IgD-negative memory B cell (primary cell): ENCODE measurements around the gene CACNA2D3. TPM values are rescaled to one million over a fixed set of nuclear protein-coding genes. Genes with fewer than 3 reads are reported as not detected.

Experiments
- H3K27ac Mint-ChIP-seq, 3 donors: one replicate each; pipeline ENCODE4 v1.8.0; 2020 to 2022; ENCODE audit warnings: mild to moderate bottlenecking in 3 of 3, mixed read lengths in 3 of 3, moderate library complexity in 1 of 3
- H3K27me3 Mint-ChIP-seq: one replicate; pipeline ENCODE4 v1.8.0; 2021; ENCODE audit warnings: mixed read lengths
- H3K36me3 Mint-ChIP-seq: one replicate; pipeline ENCODE4 v1.8.0; 2020; ENCODE audit warnings: mild to moderate bottlenecking, mixed read lengths
- H3K4me1 Mint-ChIP-seq, 3 donors: one replicate each; pipeline ENCODE4 v1.8.0; 2020 to 2022; ENCODE audit warnings: mixed read lengths in 3 of 3, mild to moderate bottlenecking in 1 of 3
- H3K4me3 Mint-ChIP-seq, 4 donors: one replicate each; pipeline ENCODE4 v1.8.0; 2020 to 2022; ENCODE audit warnings: mild to moderate bottlenecking in 4 of 4, mixed read lengths in 4 of 4, moderate library complexity in 3 of 4
- H3K9me3 Mint-ChIP-seq, 3 donors: one replicate each; pipeline ENCODE4 v1.8.0; 2020 to 2021; ENCODE audit warnings: mixed read lengths in 3 of 3, mild to moderate bottlenecking in 1 of 3
- polyA plus RNA-seq: library from polyadenylated mRNA; unstranded; fragments of 300-500 nt; fragmentation: Illumina TruSeq; gene quantifications from one replicate; pipeline ENCODE4 v1.2.3, GENCODE V29; 2021

The CACNA2D3 gene
- polyA plus RNA-seq, 1 donor from 2014 or later: not detected

- no peak overlapping the region for H3K27ac Mint-ChIP-seq
- H3K27me3 Mint-ChIP-seq: no peaks in the 10 kb centered on the region
- H3K9me3 Mint-ChIP-seq: peaks cover 0 to 3% (median 0%) of the 10 kb centered on the region in 3 donors
- no peak overlapping the region for H3K4me3 Mint-ChIP-seq
- H3K4me1 Mint-ChIP-seq: no peaks in the 10 kb centered on the region
- no peaks in the 10 kb centered on the region for H3K36me3 Mint-ChIP-seq
These were observed 115.6 kb downstream of the CACNA2D3 start for GRCh38 chr3:54237788-54238502.

GRCh38 chr3:54240309-54240708 is 118.0 kb downstream of the CACNA2D3 start:
- Mint-ChIP-seq H3K27me3 (no peaks in the 10 kb centered on the region), H3K27ac (no peak overlapping the region), H3K9me3 (no peaks in the 10 kb centered on the region), H3K4me1 (no peaks in the 10 kb centered on the region), H3K36me3 (no peaks in the 10 kb centered on the region), H3K4me3 (no peak overlapping the region)

GRCh38 chr3:54243056-54243931 is 120.9 kb downstream of the CACNA2D3 start:
- H3K27me3 Mint-ChIP-seq: no peaks in the 10 kb centered on the region
- H3K4me3 Mint-ChIP-seq: no peak overlapping the region
- no peaks in the 10 kb centered on the region for H3K36me3 Mint-ChIP-seq
- no peaks in the 10 kb centered on the region for H3K4me1 Mint-ChIP-seq
- H3K9me3 Mint-ChIP-seq: peaks cover 0 to 6% (median 3%) of the 10 kb centered on the region in 3 donors
- no peak overlapping the region for H3K27ac Mint-ChIP-seq

GRCh38 chr3:54243960-54244682 is 121.8 kb downstream of the CACNA2D3 start:
- H3K4me3 Mint-ChIP-seq: no peak overlapping the region
- H3K9me3 Mint-ChIP-seq: peaks cover 0 to 6% (median 3%) of the 10 kb centered on the region in 3 donors
- H3K27ac Mint-ChIP-seq: no peak overlapping the region
- H3K4me1 Mint-ChIP-seq: no peaks in the 10 kb centered on the region
- no peaks in the 10 kb centered on the region for H3K27me3 Mint-ChIP-seq
- no peaks in the 10 kb centered on the region for H3K36me3 Mint-ChIP-seq

- H3K27ac Mint-ChIP-seq: no peak overlapping the region
- no peaks in the 10 kb centered on the region for H3K36me3 Mint-ChIP-seq
- H3K9me3 Mint-ChIP-seq: peaks cover 0 to 2% (median 2%) of the 10 kb centered on the region in 3 donors
- H3K4me3 Mint-ChIP-seq: no peak overlapping the region
- H3K27me3 Mint-ChIP-seq: no peaks in the 10 kb centered on the region
- H3K4me1 Mint-ChIP-seq: no peaks in the 10 kb centered on the region
These were observed 129.4 kb downstream of the CACNA2D3 start for GRCh38 chr3:54251705-54252104.

GRCh38 chr3:54257125-54257720 is 134.9 kb downstream of the CACNA2D3 start:
- H3K9me3 Mint-ChIP-seq: no peaks in the 10 kb centered on the region
- H3K4me3 Mint-ChIP-seq: no peak overlapping the region
- no peaks in the 10 kb centered on the region for H3K36me3 Mint-ChIP-seq
- H3K4me1 Mint-ChIP-seq: no peaks in the 10 kb centered on the region
- H3K27ac Mint-ChIP-seq: no peak overlapping the region
- H3K27me3 Mint-ChIP-seq: no peaks in the 10 kb centered on the region

- peaks cover 3% of the 10 kb centered on the region for H3K27me3 Mint-ChIP-seq
These were observed 137.3 kb downstream of the CACNA2D3 start for GRCh38 chr3:54259636-54260035.

GRCh38 chr3:54261141-54261540 is 138.8 kb downstream of the CACNA2D3 start:
- no peaks in the 10 kb centered on the region for H3K4me1 Mint-ChIP-seq
- H3K36me3 Mint-ChIP-seq: peaks cover 6% of the 10 kb centered on the region
- H3K27ac Mint-ChIP-seq: no peak overlapping the region
- no peak overlapping the region for H3K4me3 Mint-ChIP-seq
- H3K9me3 Mint-ChIP-seq: peaks cover 0 to 4% (median 0%) of the 10 kb centered on the region in 3 donors
- peaks cover 3% of the 10 kb centered on the region for H3K27me3 Mint-ChIP-seq

More at GRCh38 chr3:54259636-54260035, 137.3 kb downstream of the CACNA2D3 start:
- no peak overlapping the region for H3K4me3 Mint-ChIP-seq
- no peaks in the 10 kb centered on the region for H3K4me1 Mint-ChIP-seq
- H3K27ac Mint-ChIP-seq: no peak overlapping the region
- peaks cover 6% of the 10 kb centered on the region for H3K36me3 Mint-ChIP-seq
- no peaks in the 10 kb centered on the region for H3K9me3 Mint-ChIP-seq

GRCh38 chr3:54262541-54262940 is 140.2 kb downstream of the CACNA2D3 start:
- Mint-ChIP-seq H3K9me3 (peaks cover 0 to 4% (median 0%) of the 10 kb centered on the region in 3 donors), H3K4me1 (no peaks in the 10 kb centered on the region), H3K36me3 (peaks cover 6% of the 10 kb centered on the region), H3K27me3 (peaks cover 3% of the 10 kb centered on the region), H3K4me3 (no peak overlapping the region), H3K27ac (no peak overlapping the region)

- H3K36me3 Mint-ChIP-seq: peaks cover 6% of the 10 kb centered on the region
- no peak overlapping the region for H3K27ac Mint-ChIP-seq
- H3K9me3 Mint-ChIP-seq: peaks cover 0 to 4% (median 0%) of the 10 kb centered on the region in 3 donors
- H3K4me1 Mint-ChIP-seq: no peaks in the 10 kb centered on the region
- no peak overlapping the region for H3K4me3 Mint-ChIP-seq
- H3K27me3 Mint-ChIP-seq: peaks cover 3% of the 10 kb centered on the region
These were observed 140.6 kb downstream of the CACNA2D3 start for GRCh38 chr3:54262946-54263345.

GRCh38 chr3:54264050-54264449 is 141.7 kb downstream of the CACNA2D3 start:
- Mint-ChIP-seq H3K4me3 (no peak overlapping the region), H3K36me3 (peaks cover 6% of the 10 kb centered on the region), H3K27me3 (peaks cover 3% of the 10 kb centered on the region), H3K9me3 (peaks cover 0 to 4% (median 0%) of the 10 kb centered on the region in 3 donors), H3K27ac (no peak overlapping the region), H3K4me1 (no peaks in the 10 kb centered on the region)

- Mint-ChIP-seq H3K4me3 (no peak overlapping the region), H3K36me3 (no peaks in the 10 kb centered on the region), H3K27ac (no peak overlapping the region), H3K9me3 (peaks cover 0 to 4% (median 0%) of the 10 kb centered on the region in 3 donors), H3K4me1 (no peaks in the 10 kb centered on the region), H3K27me3 (no peaks in the 10 kb centered on the region)
These were observed 148.6 kb downstream of the CACNA2D3 start for GRCh38 chr3:54270816-54271526.

GRCh38 chr3:54273791-54274190 is 151.4 kb downstream of the CACNA2D3 start:
- Mint-ChIP-seq H3K4me1 (no peaks in the 10 kb centered on the region), H3K27ac (no peak overlapping the region), H3K9me3 (peaks cover 0 to 4% (median 3%) of the 10 kb centered on the region in 3 donors), H3K4me3 (no peak overlapping the region), H3K36me3 (no peaks in the 10 kb centered on the region), H3K27me3 (no peaks in the 10 kb centered on the region)

- Mint-ChIP-seq H3K27ac (no peak overlapping the region), H3K27me3 (no peaks in the 10 kb centered on the region), H3K9me3 (peaks cover 0 to 4% (median 3%) of the 10 kb centered on the region in 3 donors), H3K36me3 (no peaks in the 10 kb centered on the region), H3K4me3 (no peak overlapping the region), H3K4me1 (no peaks in the 10 kb centered on the region)
These were observed 152.3 kb downstream of the CACNA2D3 start for GRCh38 chr3:54274607-54275006.
